Stimulated activated CD8-positive, alpha-beta memory T cell treated with anti-CD3 and anti-CD28 coated beads, Interleukin-15, amount 100 ng/mL, for 4 hours (primary cell): ENCODE measurements around the gene NREP.

Source experiments
- DNase-seq, 2 donors: peaks; one replicate each; pipeline ENCODE4 v3.0.0-alpha.2; 2020; ENCODE audit warnings: low read depth in 2 of 2

Gene NREP

DNA sequence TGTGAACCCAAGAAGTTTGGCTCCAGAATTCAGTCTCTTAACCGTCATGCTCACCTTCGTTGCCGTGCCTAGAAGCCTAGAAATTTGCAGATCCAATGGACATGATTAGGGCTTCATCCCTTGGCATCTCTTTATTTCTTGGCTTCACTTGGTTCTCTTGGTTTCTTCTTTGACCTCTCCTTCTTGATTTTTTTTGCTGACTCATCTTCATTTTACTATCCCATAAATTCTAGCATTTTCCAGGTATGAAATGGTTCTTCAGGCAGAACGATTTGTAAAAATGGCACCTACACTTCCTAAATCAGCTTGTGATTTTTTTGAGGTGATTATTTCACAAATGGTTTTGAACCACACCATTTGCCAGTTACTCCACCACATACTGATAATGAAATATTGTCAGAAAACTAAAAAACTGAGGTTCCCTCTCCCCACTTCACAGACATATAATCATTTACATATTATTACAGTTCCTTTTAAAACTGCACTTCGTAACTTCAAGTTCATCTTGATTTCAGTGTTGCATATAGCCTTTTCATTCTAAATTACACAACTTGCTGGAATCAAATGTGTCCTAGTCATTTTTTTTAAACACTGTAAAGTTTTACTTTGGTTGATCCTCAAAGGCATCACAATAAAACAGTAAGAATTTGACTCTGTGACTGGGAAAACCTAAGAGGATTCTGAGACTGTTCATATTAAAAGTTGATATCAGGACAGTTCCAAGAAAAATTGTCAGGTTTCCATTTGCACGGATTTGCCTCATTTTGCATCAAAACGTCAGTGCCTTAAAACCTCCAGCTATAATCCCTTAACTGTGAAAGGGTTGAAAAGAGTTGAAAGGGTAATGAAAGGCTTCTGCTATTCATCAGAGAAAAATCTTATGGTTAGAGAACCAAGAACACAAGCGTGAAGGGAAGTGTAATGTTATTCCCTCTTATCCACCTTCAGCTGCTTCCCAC, 8.9 kb upstream of the NREP start:
- no peak for DNase-seq

DNA sequence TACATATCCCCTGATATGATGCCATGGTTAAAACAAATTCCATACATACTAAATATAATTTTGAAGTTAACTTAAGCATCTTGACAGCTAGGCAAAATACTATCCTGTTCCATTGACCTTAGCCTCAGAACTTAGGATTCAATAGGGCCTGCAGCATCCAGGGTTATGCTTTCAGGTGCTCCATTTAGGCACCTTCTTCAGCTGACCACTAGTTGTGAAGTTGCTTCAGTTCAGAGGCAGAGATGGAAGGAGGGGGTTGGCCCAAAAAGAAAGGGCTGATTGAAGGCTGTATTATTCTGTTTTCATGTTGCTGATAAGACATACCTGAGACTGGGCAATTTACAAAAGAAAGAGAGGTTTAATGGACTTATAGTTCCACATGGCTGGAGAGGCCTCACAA, 7.0 kb upstream of the NREP start:
- no peak for DNase-seq

- DNase-seq = no peak
These were observed 5.9 kb upstream of the NREP start for GRCh38 chr5:111762895-111763294.

DNA sequence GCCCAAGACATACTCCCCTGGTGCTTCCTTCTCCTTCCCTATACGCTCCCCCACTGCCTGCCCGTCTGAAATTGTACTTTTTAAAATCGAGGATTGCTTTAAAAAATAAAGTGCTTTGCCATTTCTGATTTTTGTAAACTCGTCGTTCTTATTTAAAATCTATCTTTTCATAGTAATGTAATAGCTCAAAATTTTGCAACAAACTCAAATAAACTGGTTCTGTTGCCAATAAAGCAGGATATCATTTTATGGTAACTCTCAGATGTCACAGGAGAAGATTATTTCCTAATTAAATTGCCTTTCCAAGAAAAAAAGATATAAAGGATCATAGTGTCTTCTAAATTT, 1.3 kb upstream of the NREP start:
- DNase-seq = no peak

DNA sequence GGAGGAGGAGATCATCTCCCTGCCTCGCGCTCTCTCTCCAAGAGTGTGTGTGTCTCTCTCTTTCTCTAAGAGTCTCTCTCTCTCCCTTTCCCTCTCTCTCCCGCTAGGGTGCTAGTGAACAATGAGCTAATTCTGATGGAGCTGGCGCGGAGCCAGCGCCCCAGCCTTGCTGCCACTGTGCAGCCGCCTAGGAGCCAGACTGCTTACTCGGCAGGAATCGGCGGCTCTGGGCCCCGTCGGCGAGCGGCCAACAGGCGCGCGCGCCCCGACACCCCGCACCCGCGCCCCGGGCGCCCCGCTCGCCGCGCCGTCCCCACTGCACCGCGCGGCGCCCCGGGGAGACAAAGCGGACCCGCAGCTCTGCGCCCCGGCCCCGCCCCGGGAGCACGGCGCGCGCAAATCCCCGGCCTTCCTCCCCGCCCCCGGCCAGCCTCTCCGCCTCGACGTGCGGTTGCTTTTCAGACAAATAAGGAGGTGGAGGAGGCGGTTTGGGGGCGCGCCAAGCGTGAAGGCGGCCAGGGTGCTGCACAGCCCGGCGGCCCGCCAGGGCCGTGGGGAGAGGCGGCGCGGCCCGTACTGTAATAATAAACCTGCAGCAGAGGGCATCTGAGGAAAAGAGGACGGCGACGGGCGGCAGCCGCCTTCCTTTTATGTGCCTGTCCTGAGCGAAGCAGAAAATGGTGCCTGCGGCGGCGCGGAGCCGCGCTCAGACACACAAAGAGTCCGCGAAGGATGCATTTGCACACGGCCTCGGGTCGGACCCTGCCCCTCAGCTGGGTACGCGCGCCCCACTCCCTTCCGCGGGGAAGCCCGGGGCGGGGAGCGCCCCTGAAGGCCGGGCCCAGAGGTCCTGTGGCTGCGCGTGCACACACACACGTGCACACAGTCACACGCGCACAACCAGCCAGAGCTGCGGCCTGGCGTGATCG, 625 bp upstream of the NREP start:
- peak; percentile 69 to 74 for DNase-seq

- DNase-seq = no peak
These were observed 1.0 kb downstream of the NREP start for GRCh38 chr5:111755942-111756381.

DNA sequence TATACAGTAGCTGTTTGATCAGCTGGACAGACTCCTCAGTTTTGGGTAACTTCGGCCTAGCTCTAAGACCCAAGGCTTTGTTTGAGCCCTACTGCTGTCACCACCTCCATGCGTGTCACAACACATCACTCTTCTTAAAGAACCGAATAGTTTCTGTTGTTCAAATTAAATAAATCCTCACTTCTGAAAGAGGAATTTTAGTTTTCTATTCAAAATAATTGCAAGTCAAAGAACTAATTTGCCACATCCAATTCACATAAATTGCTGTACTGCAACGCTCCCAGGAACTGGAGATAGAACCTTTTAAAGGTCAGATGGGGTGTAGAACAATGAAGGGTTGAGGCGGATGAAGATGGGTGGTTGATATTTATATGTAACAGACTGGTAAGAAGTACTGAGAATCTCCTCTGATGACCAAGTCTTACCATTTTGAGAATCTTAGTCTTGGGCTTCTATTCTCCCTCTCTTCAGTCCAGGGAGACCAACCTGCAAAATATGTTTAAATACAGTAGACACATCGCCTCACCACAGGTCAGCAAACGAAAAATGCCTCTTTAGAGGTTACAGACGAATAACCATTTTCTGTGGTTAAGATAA, 1.6 kb downstream of the NREP start:
- DNase-seq = no peak

GRCh38 chr5:111753884-111754589, 3.0 kb downstream of the NREP start:
- no peak for DNase-seq

DNA sequence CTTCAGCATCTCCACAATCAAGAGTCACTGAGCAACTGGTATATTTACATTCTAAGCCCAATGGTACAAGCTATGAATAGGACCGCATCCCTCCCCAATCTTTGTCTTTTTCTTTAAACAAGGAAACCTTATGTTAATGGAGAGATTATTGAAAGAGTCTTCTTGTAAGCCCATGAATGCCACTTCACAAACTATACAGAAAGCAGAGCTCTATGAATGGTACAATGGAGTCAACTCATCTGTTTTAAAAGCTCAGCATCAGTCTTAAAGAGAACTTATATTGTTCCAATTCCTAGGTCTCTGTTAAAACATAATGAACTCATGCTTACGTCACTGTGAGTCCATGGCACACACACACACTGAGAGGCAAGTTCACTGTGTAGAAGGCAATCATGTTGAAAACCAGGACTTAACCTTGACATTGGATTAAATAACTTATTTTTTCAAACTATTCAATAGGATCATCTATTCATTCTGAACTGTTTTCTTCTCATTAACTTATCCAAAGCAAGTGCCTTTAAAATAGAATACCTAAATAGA, 4.5 kb downstream of the NREP start:
- no peak for DNase-seq

GRCh38 chr5:111749303-111750026, 7.5 kb downstream of the NREP start:
- no peak for DNase-seq

GRCh38 chr5:111748304-111748763, 8.7 kb downstream of the NREP start:
- no peak for DNase-seq

GRCh38 chr5:111747337-111747736, 9.7 kb downstream of the NREP start:
- DNase-seq = no peak

DNA sequence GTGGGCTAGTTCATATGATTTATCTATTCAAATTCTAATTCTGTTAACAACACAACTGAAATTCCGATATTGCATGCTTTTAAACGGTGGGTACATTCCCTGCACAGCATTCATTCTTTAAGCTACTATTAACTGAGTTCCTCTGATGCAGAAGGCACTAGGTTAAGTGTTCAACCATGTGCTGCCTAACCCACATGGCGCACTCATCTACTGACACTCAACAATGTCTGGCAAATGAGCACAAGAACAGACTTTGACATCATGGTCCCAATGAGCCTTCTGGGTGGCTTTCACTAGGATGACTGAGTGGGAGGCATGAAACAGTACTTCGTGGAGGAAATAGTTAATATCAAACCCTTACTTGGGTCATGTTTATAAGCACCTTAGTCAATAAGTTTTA, 10.2 kb downstream of the NREP start:
- no peak for DNase-seq

- DNase-seq = no peak
These were observed 11.8 kb downstream of the NREP start for GRCh38 chr5:111745075-111745739.

DNA sequence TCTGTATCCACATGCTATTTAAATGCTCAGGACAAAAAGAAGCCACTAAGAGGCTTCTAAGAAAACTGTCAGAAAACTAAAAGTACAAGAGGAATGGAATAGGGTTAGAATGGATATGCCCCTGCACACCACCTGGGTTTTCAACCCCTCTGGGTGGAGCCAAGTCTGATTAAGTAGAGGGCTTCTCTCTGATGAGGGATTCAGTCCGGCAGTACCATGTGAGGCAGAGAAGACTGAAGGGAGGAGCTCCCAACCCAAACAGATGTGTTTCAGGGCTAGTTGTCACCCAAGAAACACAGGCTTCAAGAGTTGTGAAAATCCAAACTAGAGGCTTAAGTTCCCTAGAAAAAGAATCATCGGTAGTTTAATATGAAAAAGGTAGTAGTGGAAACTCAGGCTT, 12.5 kb downstream of the NREP start:
- no peak for DNase-seq

DNA sequence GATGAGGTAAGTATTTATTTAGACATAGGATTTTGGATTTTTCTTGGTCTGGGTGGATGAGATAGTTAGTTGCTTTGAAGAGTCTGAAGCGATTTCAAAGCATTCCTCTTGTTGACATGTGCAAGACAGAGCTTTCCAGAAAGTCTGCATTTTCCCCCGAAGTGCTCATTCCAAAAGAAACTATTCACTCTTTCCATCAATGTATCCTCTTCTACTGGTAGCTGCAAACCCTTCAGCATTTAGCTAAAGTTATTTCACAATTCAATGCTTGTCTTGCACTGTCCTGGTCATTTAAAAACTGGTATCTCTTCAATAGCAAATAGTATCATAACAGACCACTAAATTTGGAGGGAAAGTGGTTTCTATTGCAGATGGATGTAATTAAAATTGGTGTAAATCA, 13.0 kb downstream of the NREP start:
- DNase-seq = no peak

DNA sequence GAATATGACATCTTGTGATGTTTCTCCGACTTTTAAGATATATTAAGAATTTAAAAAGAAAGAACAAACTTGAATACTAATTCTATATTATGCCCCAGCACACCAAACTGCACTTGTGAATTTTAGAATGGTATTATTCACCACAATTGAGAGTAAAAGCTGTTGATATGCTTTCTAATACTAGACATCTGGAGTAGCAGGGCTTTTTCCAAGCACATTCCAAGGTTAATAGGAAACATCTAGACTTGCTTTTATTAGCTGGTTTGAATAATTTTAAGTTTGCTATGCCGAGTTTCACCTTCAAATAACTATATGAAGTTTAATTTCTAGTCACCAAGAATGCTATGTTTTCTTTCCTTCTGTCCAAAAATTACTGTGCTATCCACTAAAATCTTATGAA, 13.5 kb downstream of the NREP start:
- DNase-seq = no peak

GRCh38 chr5:111742177-111742994, 14.6 kb downstream of the NREP start:
- no peak for DNase-seq

- no peak for DNase-seq
These were observed 15.7 kb downstream of the NREP start for GRCh38 chr5:111741278-111741677.
